ENCODE data around the gene UTP14C. TPM values are rescaled to one million over a fixed set of nuclear protein-coding genes. Genes with fewer than 3 reads are reported as not detected.
A peak's percentile ranks its signal among the peaks of the same experiment; 100 is the strongest.

UTP14C gene
- total and polyA plus RNA-seq, 2 of the 13 experiments (the other 11 are each of a cell fraction or from before 2014, with no cell fraction given), result 8.8 to 12.2 TPM

GRCh38 chr13:52043675-52044074 is 19.2 kb downstream of the UTP14C start (continued):
- TF ChIP-seq HOMEZ (CRISPR knock-in tag; IDR thresholded peaks at IDR 0.05; ENCODE audit: low read depth) (peak; percentile 56; the same call in 1 of the 2 replicates), NCOA5 (CRISPR knock-in tag; IDR thresholded peaks at IDR 0.05) (no peak), KMT2B (CRISPR knock-in tag; IDR thresholded peaks at IDR 0.05) (no peak), CREBL2 (CRISPR knock-in tag; IDR thresholded peaks at IDR 0.05; ENCODE audit: borderline replicate concordance) (no peak), HNF1B (CRISPR knock-in tag; IDR thresholded peaks at IDR 0.05) (peak; percentile 28; the same call in 1 of the 2 replicates), ZMYM2 (CRISPR knock-in tag; IDR thresholded peaks at IDR 0.05) (no peak), HOXA3 (CRISPR knock-in tag; IDR thresholded peaks at IDR 0.05) (no peak), PHB2 (IDR thresholded peaks at IDR 0.05; ENCODE audit: partially characterized antibody) (no peak), ELF4 (CRISPR knock-in tag; IDR thresholded peaks at IDR 0.05; ENCODE audit: borderline replicate concordance) (no peak), HNF1A (IDR thresholded peaks at IDR 0.05; ENCODE audit: low read depth) (peak; percentile 84), HNF1A (CRISPR knock-in tag; IDR thresholded peaks at IDR 0.05; ENCODE audit: borderline replicate concordance) (peak; percentile 62; the same call in 1 of the 2 replicates), THAP11 (CRISPR knock-in tag; IDR thresholded peaks at IDR 0.05) (peak; percentile 16; the same call in 1 of the 2 replicates), ZFX (CRISPR knock-in tag; IDR thresholded peaks at IDR 0.05; ENCODE audit: low read depth) (no peak), PLRG1 (conservative IDR thresholded peaks at IDR 0.05) (no peak), SRSF1 (optimal IDR thresholded peaks at IDR 0.05; ENCODE audit: low read depth, low read length) (no peak), ZMYM4 (CRISPR knock-in tag; IDR thresholded peaks at IDR 0.05) (peak; percentile 54; the same call in 1 of the 2 replicates), FOXP4 (CRISPR knock-in tag; IDR thresholded peaks at IDR 0.05) (no peak), POGZ (CRISPR knock-in tag; IDR thresholded peaks at IDR 0.05) (0 out of 2 replicates have a peak, but pooled peaks have one; percentile 33), BORCS8-MEF2B (CRISPR knock-in tag; IDR thresholded peaks at IDR 0.05) (no peak)
